Osteoblast (primary cell): ENCODE data around the gene C4orf50. TPM values are rescaled to one million over a fixed set of nuclear protein-coding genes. Genes with fewer than 3 reads are reported as not detected.

Experiments
- DNase-seq: peaks from one replicate; pipeline ENCODE4 v3.0.0; 2011; ENCODE audit warnings: low spot score, mixed read lengths; ENCODE audit not compliant: insufficient read length; ENCODE audit errors: missing footprints
- H2AFZ ChIP-seq: 2 replicates; pipeline ENCODE4 v1.6.0; 2011; ENCODE audit warnings: mild to moderate bottlenecking, low read length
- H3K27ac ChIP-seq: 2 replicates; pipeline ENCODE4 v1.5.1; 2011; ENCODE audit warnings: mild to moderate bottlenecking, low read depth, low read length, moderate library complexity
- H3K27me3 ChIP-seq: 2 replicates; pipeline ENCODE4 v1.6.0; 2012; ENCODE audit warnings: mild to moderate bottlenecking, control low read depth, inconsistent platforms, low read length, moderate library complexity; ENCODE audit not compliant: insufficient read depth
- H3K36me3 ChIP-seq: 2 replicates; pipeline ENCODE4 v1.5.1; 2011; ENCODE audit warnings: mild to moderate bottlenecking, low read length, control low read depth, moderate library complexity; ENCODE audit not compliant: insufficient read depth
- H3K4me1 ChIP-seq: 2 replicates; pipeline ENCODE4 v1.5.1; 2011; ENCODE audit warnings: mild to moderate bottlenecking, low read length, control low read depth, moderate library complexity; ENCODE audit not compliant: insufficient read depth
- H3K4me2 ChIP-seq: 2 replicates; pipeline ENCODE4 v1.6.0; 2011; ENCODE audit warnings: mild to moderate bottlenecking, low read length; ENCODE audit not compliant: insufficient read depth
- H3K4me3 ChIP-seq: fragments of 200-600 bp; sonication (generic); 3 replicates; pipeline ENCODE4 v1.5.1; 2012; ENCODE audit warnings: mild to moderate bottlenecking, low read length, inconsistent platforms; ENCODE audit not compliant: insufficient read depth
- H3K79me2 ChIP-seq: 2 replicates; pipeline ENCODE4 v1.6.0; 2012; ENCODE audit warnings: mild to moderate bottlenecking, low read length, control low read depth, inconsistent platforms; ENCODE audit not compliant: insufficient read depth
- H3K9me3 ChIP-seq: 2 replicates; pipeline ENCODE4 v1.5.1; 2011; ENCODE audit warnings: low read depth, low read length, control low read depth
- H4K20me1 ChIP-seq: 2 replicates; pipeline ENCODE4 v1.6.0; 2012; ENCODE audit warnings: mild to moderate bottlenecking, low read length, control low read depth; ENCODE audit not compliant: insufficient read depth
- total RNA-seq: library from RNA; depleted of rRNA; stranded (reverse); fragments of >200 nt; gene quantifications from 2 replicates; pipeline ENCODE4 v1.2.3, GENCODE V29; 2012
- TF ChIP-seq, protein P1 (sequence below): IDR thresholded peaks from 2 replicates; pipeline ENCODE4 v1.5.1; 2011; ENCODE audit warnings: mild to moderate bottlenecking, low read depth, low read length, moderate library complexity; ENCODE audit errors: extremely low read depth

Gene C4orf50
- total RNA-seq, 1 donor: not detected

- Histone ChIP-seq H3K9me3 (no peaks in the 10 kb centered on the region), H3K4me3 (no peak overlapping the region), H2AFZ (no peak overlapping the region), H3K79me2 (no peaks in the 10 kb centered on the region), H3K36me3 (no peaks in the 10 kb centered on the region), H4K20me1 (no peaks in the 10 kb centered on the region), H3K4me1 (no peaks in the 10 kb centered on the region), H3K4me2 (no peak overlapping the region), H3K27ac (no peak overlapping the region), H3K27me3 (peaks cover 3% of the 10 kb centered on the region)
- no peak for DNase-seq
- TF ChIP-seq, protein P1, sequence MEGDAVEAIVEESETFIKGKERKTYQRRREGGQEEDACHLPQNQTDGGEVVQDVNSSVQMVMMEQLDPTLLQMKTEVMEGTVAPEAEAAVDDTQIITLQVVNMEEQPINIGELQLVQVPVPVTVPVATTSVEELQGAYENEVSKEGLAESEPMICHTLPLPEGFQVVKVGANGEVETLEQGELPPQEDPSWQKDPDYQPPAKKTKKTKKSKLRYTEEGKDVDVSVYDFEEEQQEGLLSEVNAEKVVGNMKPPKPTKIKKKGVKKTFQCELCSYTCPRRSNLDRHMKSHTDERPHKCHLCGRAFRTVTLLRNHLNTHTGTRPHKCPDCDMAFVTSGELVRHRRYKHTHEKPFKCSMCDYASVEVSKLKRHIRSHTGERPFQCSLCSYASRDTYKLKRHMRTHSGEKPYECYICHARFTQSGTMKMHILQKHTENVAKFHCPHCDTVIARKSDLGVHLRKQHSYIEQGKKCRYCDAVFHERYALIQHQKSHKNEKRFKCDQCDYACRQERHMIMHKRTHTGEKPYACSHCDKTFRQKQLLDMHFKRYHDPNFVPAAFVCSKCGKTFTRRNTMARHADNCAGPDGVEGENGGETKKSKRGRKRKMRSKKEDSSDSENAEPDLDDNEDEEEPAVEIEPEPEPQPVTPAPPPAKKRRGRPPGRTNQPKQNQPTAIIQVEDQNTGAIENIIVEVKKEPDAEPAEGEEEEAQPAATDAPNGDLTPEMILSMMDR: no peak
Measured at GRCh38 chr4:5922556-5922955, 95.7 kb downstream of the C4orf50 start.

DNA sequence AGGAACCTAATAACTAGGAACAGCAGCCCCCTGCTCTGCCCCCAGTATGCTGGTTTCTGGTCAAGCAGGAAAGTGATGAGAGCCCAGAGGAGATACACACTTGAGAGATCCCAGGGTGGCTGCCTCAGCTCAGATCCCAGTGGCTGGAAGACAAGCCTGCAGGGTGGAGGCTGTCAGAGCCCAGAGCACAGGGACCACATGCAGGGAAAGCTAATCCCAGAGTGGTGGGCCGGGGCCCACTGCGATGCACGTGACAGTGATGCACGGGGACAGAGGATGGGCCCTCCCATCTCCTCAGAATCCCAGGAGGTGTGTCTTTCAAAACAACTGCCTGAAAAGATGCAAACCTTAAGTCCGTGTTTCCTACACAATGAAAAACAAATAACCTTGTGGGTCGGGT lies 96.2 kb downstream of the C4orf50 start:
- no peaks in the 10 kb centered on the region for H3K79me2 ChIP-seq
- H3K4me3 ChIP-seq: no peak overlapping the region
- no peak overlapping the region for H3K27ac ChIP-seq
- DNase-seq: no peak
- H3K9me3 ChIP-seq: no peaks in the 10 kb centered on the region
- no peak overlapping the region for H2AFZ ChIP-seq
- no peak overlapping the region for H3K4me2 ChIP-seq
- no peaks in the 10 kb centered on the region for H3K27me3 ChIP-seq
- no peaks in the 10 kb centered on the region for H3K36me3 ChIP-seq
- no peaks in the 10 kb centered on the region for H3K4me1 ChIP-seq
- H4K20me1 ChIP-seq: no peaks in the 10 kb centered on the region
- TF ChIP-seq, protein P1: no peak

DNA sequence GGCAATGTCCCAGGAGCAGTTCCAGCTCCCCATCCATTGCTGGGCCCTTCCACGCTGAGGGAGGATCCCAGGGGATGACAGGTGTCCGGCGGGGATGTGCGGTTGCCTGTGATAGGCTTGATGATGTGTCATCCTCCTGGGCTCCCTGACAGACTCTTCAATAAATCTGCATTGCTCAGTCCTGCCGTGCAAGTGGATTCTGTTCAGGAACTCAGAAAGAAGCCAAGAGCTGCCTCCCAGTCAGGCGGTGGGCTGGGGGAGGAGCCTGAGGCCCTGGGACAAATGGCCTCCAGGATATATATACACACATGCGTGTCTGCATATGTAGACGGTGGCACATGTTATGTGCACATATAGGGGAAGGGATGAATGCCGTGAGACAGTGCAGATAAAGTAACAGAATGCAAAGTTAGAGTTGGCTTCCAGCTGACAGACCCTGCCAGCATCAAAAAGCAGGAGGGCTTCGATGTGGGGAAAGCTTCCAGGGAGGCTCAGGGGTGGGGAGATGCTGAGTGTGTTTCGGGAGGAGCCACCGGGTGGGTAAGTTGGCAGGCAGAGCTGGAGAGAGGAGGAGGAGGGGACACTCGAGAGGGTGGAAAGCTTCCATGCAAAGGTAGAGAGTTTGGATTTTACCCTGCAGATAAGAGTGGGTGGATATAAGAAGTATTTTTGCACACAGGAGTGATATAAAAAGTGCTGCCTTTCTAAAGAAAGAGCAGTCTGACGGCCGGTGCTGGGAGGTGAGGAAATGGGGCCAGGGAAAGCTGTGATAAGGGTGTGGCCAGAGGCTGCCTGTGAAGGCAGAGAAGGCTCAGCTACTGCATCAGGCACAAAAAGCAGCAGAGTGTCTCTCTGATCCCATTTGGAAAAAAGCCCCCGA lies 96.9 kb downstream of the C4orf50 start:
- TF ChIP-seq, protein P1: no peak
- H3K4me1 ChIP-seq: no peaks in the 10 kb centered on the region
- no peak overlapping the region for H3K4me3 ChIP-seq
- H3K27me3 ChIP-seq: no peaks in the 10 kb centered on the region
- no peaks in the 10 kb centered on the region for H4K20me1 ChIP-seq
- DNase-seq: no peak
- H3K4me2 ChIP-seq: no peak overlapping the region
- no peaks in the 10 kb centered on the region for H3K79me2 ChIP-seq
- no peak overlapping the region for H2AFZ ChIP-seq
- H3K27ac ChIP-seq: no peak overlapping the region
- H3K36me3 ChIP-seq: no peaks in the 10 kb centered on the region
- H3K9me3 ChIP-seq: no peaks in the 10 kb centered on the region

DNA sequence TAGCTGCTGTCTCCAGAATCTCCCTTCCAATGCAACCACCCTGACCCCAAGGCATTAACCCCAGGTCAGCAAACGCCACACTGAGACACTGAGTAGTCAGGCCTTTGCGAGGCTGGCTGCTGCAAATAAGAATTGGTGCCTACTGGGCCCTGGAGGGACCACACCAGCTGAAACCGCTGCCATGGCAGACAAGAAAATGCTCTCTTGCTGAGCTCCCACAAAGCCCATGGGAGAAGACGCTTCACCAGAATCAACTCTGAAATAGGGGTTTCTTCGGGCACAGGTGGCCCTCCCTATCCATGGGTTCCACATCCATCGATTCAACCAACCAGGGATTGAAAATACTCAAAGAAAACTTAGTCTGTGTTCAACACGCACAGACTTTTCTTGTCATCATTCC lies 98.7 kb downstream of the C4orf50 start:
- no peaks in the 10 kb centered on the region for H3K27me3 ChIP-seq
- TF ChIP-seq, protein P1: no peak
- no peaks in the 10 kb centered on the region for H4K20me1 ChIP-seq
- H2AFZ ChIP-seq: no peak overlapping the region
- H3K79me2 ChIP-seq: no peaks in the 10 kb centered on the region
- H3K36me3 ChIP-seq: no peaks in the 10 kb centered on the region
- H3K9me3 ChIP-seq: no peaks in the 10 kb centered on the region
- no peak overlapping the region for H3K27ac ChIP-seq
- DNase-seq: no peak
- H3K4me2 ChIP-seq: no peak overlapping the region
- no peak overlapping the region for H3K4me3 ChIP-seq
- H3K4me1 ChIP-seq: no peaks in the 10 kb centered on the region
